ENCODE measurements around the gene C19orf12. TPM values are rescaled to one million over a fixed set of nuclear protein-coding genes. Genes with fewer than 3 reads are reported as not detected.

The C19orf12 gene
- total RNA-seq, 4 donors from 2014 or later = 27.0 to 52.9 (median 38.9) TPM

DNA sequence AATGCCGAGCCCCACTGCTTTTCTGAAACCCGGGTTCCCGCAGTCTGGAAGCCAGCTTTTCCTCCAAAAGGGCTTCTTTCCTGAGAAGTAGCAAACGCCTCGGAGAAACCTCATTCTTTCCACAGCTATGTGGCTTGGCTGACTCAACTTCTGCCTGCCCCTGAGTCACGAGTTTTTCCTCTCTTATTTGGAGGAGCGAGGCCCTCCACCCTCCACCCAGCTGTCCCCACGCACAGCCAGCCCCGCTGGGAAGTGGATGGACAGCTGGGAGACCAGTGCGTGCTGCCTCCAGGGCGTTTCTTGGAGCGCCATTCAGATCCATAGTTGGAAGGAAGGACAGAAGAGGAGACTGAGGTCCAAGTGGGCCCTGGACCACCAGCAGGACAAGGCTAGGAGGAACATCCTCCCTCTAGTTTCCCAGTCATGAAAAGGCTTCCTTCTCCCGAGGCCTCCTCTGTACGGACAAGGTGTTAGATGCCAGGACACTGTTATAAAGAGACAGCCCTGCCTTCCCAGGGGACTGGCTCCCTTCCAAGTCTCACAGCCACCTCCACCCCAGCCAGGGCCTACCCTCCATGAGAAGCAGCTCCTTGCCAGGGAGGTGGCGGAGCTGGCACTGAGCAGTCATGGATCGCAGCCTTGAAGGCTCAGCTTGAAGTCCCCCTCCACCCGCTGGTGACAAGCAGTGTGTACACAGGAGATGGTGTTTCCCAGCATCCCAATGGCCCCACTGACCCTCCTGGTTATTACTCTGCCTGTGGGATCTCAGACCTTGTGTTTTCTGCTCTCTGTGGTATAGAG lies 52.3 kb downstream of the C19orf12 start:
- TF ChIP-seq POLR2A (IDR thresholded peaks at IDR 0.05; ENCODE audit: low read depth) = no peak
- TF ChIP-seq, protein P1, sequence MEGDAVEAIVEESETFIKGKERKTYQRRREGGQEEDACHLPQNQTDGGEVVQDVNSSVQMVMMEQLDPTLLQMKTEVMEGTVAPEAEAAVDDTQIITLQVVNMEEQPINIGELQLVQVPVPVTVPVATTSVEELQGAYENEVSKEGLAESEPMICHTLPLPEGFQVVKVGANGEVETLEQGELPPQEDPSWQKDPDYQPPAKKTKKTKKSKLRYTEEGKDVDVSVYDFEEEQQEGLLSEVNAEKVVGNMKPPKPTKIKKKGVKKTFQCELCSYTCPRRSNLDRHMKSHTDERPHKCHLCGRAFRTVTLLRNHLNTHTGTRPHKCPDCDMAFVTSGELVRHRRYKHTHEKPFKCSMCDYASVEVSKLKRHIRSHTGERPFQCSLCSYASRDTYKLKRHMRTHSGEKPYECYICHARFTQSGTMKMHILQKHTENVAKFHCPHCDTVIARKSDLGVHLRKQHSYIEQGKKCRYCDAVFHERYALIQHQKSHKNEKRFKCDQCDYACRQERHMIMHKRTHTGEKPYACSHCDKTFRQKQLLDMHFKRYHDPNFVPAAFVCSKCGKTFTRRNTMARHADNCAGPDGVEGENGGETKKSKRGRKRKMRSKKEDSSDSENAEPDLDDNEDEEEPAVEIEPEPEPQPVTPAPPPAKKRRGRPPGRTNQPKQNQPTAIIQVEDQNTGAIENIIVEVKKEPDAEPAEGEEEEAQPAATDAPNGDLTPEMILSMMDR (IDR thresholded peaks at IDR 0.05) = no peak
- TF ChIP-seq POLR2AphosphoS5 (IDR thresholded peaks at IDR 0.05) = peak; percentile 79 to 84
- peaks cover 48 to 81% (median 79%) of the 10 kb centered on the region in 4 donors for H3K4me1 ChIP-seq
- H3K4me3 ChIP-seq = peak overlapping the region; percentile 18 to 39 (median 26)
- no peaks in the 10 kb centered on the region for H3K9me3 ChIP-seq
- 16% methylated on average over 9 of the region's 17 CpGs for WGBS
- H3K27me3 ChIP-seq = no peaks in the 10 kb centered on the region
- intact Hi-C loops (cut with DNase I) = no loop called here
- DNase-seq (ENCODE audit: extremely low spot score) = no peak
- H3K36me3 ChIP-seq = peaks cover 0 to 5% (median 0%) of the 10 kb centered on the region in 4 donors
- H3K27ac ChIP-seq (replicated peaks in 1 of 4) = peak overlapping the region; percentile 84 to 93 (median 87)

DNA sequence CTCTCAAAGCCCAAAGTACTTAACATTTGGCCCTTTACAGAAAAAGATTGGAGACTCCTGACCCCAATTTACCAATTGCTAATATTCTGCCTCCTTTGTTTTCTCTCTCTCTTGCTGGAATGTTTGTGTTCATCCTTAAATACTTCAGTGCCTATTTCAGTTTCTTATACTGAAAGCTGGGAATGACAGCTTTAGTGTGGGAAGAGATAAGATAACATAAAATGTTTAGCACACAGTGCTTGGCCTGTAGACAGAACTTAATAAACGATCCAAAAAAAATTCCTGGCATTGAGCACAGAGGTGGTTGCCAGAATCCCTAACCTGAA lies 52.8 kb downstream of the C19orf12 start:
- intact Hi-C loops (cut with DNase I) = no loop called here

DNA sequence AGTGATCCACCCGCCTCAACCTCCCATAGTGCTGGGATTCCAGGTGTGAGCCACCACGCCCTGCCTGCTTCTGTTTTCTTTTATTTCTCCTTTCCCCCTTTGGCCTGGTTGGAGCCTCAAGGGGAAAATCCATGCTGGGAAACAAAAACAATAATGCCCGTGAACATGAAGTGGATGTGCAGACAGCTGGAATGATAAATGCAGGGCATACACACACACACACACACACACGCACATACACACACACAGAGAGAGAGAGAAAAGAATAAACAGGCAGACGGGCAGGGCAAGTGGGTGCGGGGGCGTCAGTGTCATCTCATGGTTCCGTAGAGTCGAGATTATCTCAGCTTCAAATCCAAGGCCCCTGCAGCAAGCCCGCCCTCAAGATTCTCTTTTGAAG lies 54.2 kb downstream of the C19orf12 start:
- Histone ChIP-seq H3K27me3 (no peaks in the 10 kb centered on the region), H3K4me3 (no peak overlapping the region), H3K36me3 (no peaks in the 10 kb centered on the region), H3K9me3 (no peaks in the 10 kb centered on the region), H3K4me1 (peaks cover 37 to 62% (median 60%) of the 10 kb centered on the region in 4 donors), H3K27ac (replicated peaks in 1 of 4) (peak overlapping the region; percentile 84 to 93 (median 87))
- intact Hi-C loops (cut with DNase I) = no loop called here
- DNase-seq (ENCODE audit: extremely low spot score) = no peak
- 75% methylated on average over 10 of the region's 10 CpGs for WGBS
- TF ChIP-seq EP300 (IDR thresholded peaks at IDR 0.05) (no peak), POLR2AphosphoS5 (IDR thresholded peaks at IDR 0.05) (no peak), POLR2A (IDR thresholded peaks at IDR 0.05; ENCODE audit: low read depth) (no peak)
- TF ChIP-seq, protein P1 (IDR thresholded peaks at IDR 0.05) = no peak

More for the DNA sequence above, 52.8 kb downstream of the C19orf12 start:
- no peak for DNase-seq (ENCODE audit: extremely low spot score)
- H3K27me3 ChIP-seq = no peaks in the 10 kb centered on the region
- 21% methylated on average over 1 of the region's 1 CpG for WGBS
- H3K4me1 ChIP-seq = peaks cover 43 to 77% (median 74%) of the 10 kb centered on the region in 4 donors
- TF ChIP-seq, protein P1 (IDR thresholded peaks at IDR 0.05) = no peak
- TF ChIP-seq POLR2AphosphoS5 (IDR thresholded peaks at IDR 0.05) (no peak), EP300 (IDR thresholded peaks at IDR 0.05) (no peak), POLR2A (IDR thresholded peaks at IDR 0.05; ENCODE audit: low read depth) (no peak)
- peaks cover 0 to under 1% (median 0%) of the 10 kb centered on the region in 4 donors for H3K36me3 ChIP-seq
- peak overlapping the region; percentile 18 to 39 (median 26) for H3K4me3 ChIP-seq
- no peaks in the 10 kb centered on the region for H3K9me3 ChIP-seq
- H3K27ac ChIP-seq (replicated peaks in 1 of 4) = peak overlapping the region; percentile 84 to 93 (median 87)

DNA sequence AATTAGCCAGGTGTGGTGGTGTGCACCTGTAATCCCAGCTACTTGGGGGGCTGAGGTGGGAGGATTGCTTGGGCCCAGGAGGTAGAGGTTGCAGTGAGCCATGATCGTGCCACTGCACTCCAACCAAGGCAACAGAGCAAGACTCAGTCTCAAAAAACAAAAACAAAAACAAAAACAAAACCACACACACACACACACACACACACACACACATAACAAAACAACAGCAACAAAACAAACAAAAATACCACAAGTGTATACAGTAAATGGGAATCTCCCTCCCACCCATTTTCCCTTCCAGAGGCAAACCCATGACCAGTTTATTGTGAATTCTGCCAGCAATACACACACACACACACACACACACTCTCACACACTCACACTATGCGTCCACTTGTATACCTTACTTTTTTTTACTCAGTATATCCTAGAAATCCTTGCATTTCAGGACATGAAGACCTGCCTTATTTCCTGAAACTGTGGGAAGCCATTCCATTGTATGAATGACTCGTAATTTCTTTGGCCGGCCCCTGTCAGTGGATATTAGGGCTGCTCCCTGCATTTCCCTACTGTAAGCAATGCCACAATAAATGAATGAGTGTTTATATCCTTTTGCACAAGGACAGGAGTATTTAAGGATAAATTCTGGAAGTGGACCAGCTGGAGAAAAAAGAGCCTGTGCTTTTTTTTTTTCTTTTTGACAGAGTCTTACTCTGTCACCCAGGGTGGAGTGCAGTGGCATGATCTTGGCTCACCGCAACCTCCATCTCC lies 56.7 kb downstream of the C19orf12 start:
- TF ChIP-seq EP300 (IDR thresholded peaks at IDR 0.05) (no peak), POLR2AphosphoS5 (IDR thresholded peaks at IDR 0.05) (peak in 1 of 2 donors; percentile 9)
- 58% methylated on average over 5 of the region's 5 CpGs for WGBS
- Histone ChIP-seq H3K36me3 (no peaks in the 10 kb centered on the region), H3K27me3 (no peaks in the 10 kb centered on the region), H3K4me1 (peaks cover 22 to 41% (median 39%) of the 10 kb centered on the region in 4 donors), H3K27ac (replicated peaks in 1 of 4) (peak overlapping the region in 1 of 4 donors; percentile 32), H3K9me3 (no peaks in the 10 kb centered on the region), H3K4me3 (no peak overlapping the region)
- intact Hi-C loops (cut with DNase I) = no loop called here
- DNase-seq (ENCODE audit: extremely low spot score) = no peak

Measured in esophagus muscularis mucosa (tissue), 4 donors.